ENCODE results near the gene TFIP11. TPM values are rescaled to one million over a fixed set of nuclear protein-coding genes. Genes with fewer than 3 reads are reported as not detected.
A peak's percentile ranks its signal among the peaks of the same experiment; 100 is the strongest.

The TFIP11 gene
- total and polyA plus RNA-seq, 2 of the 13 experiments (the other 11 are each of a cell fraction or from before 2014, with no cell fraction given), result 15.4 to 22.8 TPM

- TF ChIP-seq NFAT5 (CRISPR knock-in tag; IDR thresholded peaks at IDR 0.05) (no peak), ZKSCAN8 (CRISPR knock-in tag; IDR thresholded peaks at IDR 0.05; ENCODE audit: borderline replicate concordance) (no peak), USF2 (IDR thresholded peaks at IDR 0.05; ENCODE audit: low read depth, low read length) (peak; percentile 61), USF2 (CRISPR knock-in tag; IDR thresholded peaks at IDR 0.05; ENCODE audit: borderline replicate concordance) (no peak; the same call in 1 of the 2 replicates), ASH2L (IDR thresholded peaks at IDR 0.05; ENCODE audit: insufficient read length, low read depth, low read length) (no peak), RARA (CRISPR knock-in tag; IDR thresholded peaks at IDR 0.05) (no peak), ARID2 (CRISPR knock-in tag; IDR thresholded peaks at IDR 0.05; ENCODE audit: borderline replicate concordance) (no peak), BHLHE40 (IDR thresholded peaks at IDR 0.05; ENCODE audit: low read length) (peak; percentile 14; the same call in 1 of the 2 replicates)
Observed at GRCh38 chr22:26484360-26484706, 27.9 kb downstream of the TFIP11 start (continued).

Data from HepG2 (cell line).